ENCODE data around the gene TIFAB.

DNA sequence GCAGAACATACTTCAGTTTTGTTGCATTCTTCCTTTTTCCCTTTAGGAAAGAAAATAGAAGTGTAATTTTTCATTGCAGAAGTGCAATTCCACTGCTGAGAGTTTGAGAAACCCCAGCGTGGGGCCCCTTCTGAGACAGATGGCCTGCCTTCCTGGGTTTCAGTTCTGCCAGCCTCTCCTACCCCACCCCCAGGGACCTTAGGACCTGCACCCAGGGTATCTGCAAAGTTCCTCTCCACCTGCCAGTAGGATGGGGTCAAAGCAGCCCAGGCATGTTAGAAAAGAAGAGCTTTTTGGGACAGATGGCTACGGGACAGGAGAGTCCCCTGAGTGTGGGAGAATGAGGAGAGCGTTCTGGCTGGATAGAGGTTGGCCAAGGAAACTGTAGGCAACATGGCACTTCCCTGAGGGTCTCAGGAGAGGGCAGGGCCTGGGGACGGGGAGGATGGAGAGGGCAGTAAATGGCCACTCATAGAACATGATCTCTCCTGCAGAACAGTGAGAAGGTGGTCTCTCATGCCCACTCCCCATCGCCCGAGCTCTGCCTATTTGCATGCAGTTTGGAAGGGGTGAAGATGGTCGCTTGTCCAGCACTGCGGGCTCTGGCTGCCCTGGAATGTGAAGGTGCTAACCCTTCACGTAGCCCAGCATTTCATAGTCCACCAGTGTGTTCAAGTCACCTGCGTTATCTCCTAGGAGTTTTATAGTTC is at the start of gene TIFAB:
- TF ChIP-seq, protein P1, sequence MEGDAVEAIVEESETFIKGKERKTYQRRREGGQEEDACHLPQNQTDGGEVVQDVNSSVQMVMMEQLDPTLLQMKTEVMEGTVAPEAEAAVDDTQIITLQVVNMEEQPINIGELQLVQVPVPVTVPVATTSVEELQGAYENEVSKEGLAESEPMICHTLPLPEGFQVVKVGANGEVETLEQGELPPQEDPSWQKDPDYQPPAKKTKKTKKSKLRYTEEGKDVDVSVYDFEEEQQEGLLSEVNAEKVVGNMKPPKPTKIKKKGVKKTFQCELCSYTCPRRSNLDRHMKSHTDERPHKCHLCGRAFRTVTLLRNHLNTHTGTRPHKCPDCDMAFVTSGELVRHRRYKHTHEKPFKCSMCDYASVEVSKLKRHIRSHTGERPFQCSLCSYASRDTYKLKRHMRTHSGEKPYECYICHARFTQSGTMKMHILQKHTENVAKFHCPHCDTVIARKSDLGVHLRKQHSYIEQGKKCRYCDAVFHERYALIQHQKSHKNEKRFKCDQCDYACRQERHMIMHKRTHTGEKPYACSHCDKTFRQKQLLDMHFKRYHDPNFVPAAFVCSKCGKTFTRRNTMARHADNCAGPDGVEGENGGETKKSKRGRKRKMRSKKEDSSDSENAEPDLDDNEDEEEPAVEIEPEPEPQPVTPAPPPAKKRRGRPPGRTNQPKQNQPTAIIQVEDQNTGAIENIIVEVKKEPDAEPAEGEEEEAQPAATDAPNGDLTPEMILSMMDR (IDR thresholded peaks at IDR 0.05; ENCODE audit: borderline replicate concordance, extremely low read depth, low read length, poor library complexity, severe bottlenecking): no peak
- TF ChIP-seq EZH2 (IDR thresholded peaks at IDR 0.05; ENCODE audit: borderline replicate concordance, low read depth, low read length, severe bottlenecking): no peak

Data from DND-41 (cell line).